PFSK-1 (cell line): ENCODE measurements around the gene NAB1.

ENCODE experiments used
- FOXP2 ChIP-seq: optimal IDR thresholded peaks from 2 replicates; pipeline ENCODE3; 2011; ENCODE audit warnings: borderline replicate concordance, control low read depth, inconsistent platforms; ENCODE audit not compliant: insufficient read depth; ENCODE audit errors: extremely low read length, extremely low read depth
- POLR2AphosphoS5 ChIP-seq: IDR thresholded peaks from 2 replicates; pipeline ENCODE4 v1.6.1; 2012; ENCODE audit warnings: low read depth, mild to moderate bottlenecking, control low read depth, low read length, moderate library complexity
- REST ChIP-seq, 2 experiments: IDR thresholded peaks; 2 replicates each; pipeline versions ENCODE4 v1.6.1 to v1.8.0; 2011 to 2012; ENCODE audit warnings: low read depth in 2 of 2, low read length in 2 of 2, control low read depth in 1 of 2, inconsistent platforms in 1 of 2, mild to moderate bottlenecking in 1 of 2, moderate library complexity in 1 of 2; ENCODE audit not compliant: insufficient read depth in 1 of 2
- SIN3A ChIP-seq: IDR thresholded peaks from 2 replicates; pipeline ENCODE4 v1.6.1; 2012; ENCODE audit warnings: mild to moderate bottlenecking, low read length, moderate library complexity, borderline replicate concordance; ENCODE audit not compliant: insufficient read depth
- TAF1 ChIP-seq: IDR thresholded peaks from 2 replicates; pipeline ENCODE4 v1.6.1; 2012; ENCODE audit warnings: low read length, control low read depth, borderline replicate concordance; ENCODE audit not compliant: insufficient read depth

The NAB1 gene

GRCh38 chr2:190626641-190627210, 22.2 kb upstream of the NAB1 start:
- TF ChIP-seq REST (IDR thresholded peaks at IDR 0.05; ENCODE audit: insufficient read depth in 1 of 2, low read depth in 2 of 2, low read length in 2 of 2) = no peak
- no peak for TF ChIP-seq TAF1
- no peak for TF ChIP-seq FOXP2
- no peak for TF ChIP-seq POLR2AphosphoS5
- no peak for TF ChIP-seq SIN3A

GRCh38 chr2:190627448-190628412, 21.2 kb upstream of the NAB1 start:
- no peak for TF ChIP-seq SIN3A
- TF ChIP-seq FOXP2 = peak; percentile 61

GRCh38 chr2:190628591-190629319, 20.1 kb upstream of the NAB1 start:
- TF ChIP-seq TAF1 (no peak), REST (IDR thresholded peaks at IDR 0.05; ENCODE audit: insufficient read depth in 1 of 2, low read depth in 2 of 2, low read length in 2 of 2) (no peak), SIN3A (no peak), POLR2AphosphoS5 (no peak), FOXP2 (no peak)

- TF ChIP-seq FOXP2 (no peak), TAF1 (no peak), SIN3A (no peak), POLR2AphosphoS5 (no peak), REST (IDR thresholded peaks at IDR 0.05; ENCODE audit: insufficient read depth in 1 of 2, low read depth in 2 of 2, low read length in 2 of 2) (no peak)
Measured at GRCh38 chr2:190634381-190634780, 14.5 kb upstream of the NAB1 start.

DNA sequence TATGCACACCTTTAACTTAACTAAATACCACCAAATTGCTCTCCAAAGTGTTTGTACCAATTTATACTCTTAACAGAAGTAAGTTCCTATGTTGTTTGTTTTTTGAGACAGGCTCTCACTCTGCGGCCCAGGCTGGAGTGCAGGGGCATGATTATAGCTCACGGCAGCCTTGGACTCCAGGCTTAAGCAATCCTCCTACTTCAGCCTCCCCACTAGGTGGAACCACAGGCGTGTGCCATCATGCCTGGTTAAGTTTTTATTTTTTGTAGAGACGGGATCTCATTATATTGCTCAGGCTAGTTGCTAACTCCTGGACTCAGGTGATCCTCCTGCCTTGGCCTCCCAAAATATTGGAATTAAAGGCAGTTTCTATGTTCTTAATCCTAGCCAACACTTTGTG, 13.1 kb upstream of the NAB1 start:
- no peak for TF ChIP-seq POLR2AphosphoS5
- TF ChIP-seq TAF1 = no peak
- no peak for TF ChIP-seq SIN3A
- TF ChIP-seq FOXP2 = no peak
- TF ChIP-seq REST (IDR thresholded peaks at IDR 0.05; ENCODE audit: insufficient read depth in 1 of 2, low read depth in 2 of 2, low read length in 2 of 2) = no peak
